ENCODE data around the gene PYY. TPM values are rescaled to one million over a fixed set of nuclear protein-coding genes. Genes with fewer than 3 reads are reported as not detected.

The PYY gene
- total RNA-seq, 1 donor from 2014 or later, result not detected

GRCh38 chr17:43905985-43906852 is 47.5 kb downstream of the PYY start:
- no peaks in the 10 kb centered on the region for H3K9me3 Mint-ChIP-seq
- DNase-seq (ENCODE audit: low read depth, low spot score), result peak; percentile 61
- H3K4me1 Mint-ChIP-seq, result peaks cover 34% of the 10 kb centered on the region
- H3K4me3 Mint-ChIP-seq, result peak overlapping the region; percentile 86
- no peak for TF ChIP-seq CTCF (conservative IDR thresholded peaks at IDR 0.05)
- H3K27me3 Mint-ChIP-seq (ENCODE audit: low read depth), result peaks cover 19% of the 10 kb centered on the region
- H3K36me3 Mint-ChIP-seq (ENCODE audit: low read depth), result no peaks in the 10 kb centered on the region
- H3K27ac Mint-ChIP-seq (ENCODE audit: unreplicated experiment), result peak overlapping the region; percentile 79

- H3K9me3 Mint-ChIP-seq, result no peaks in the 10 kb centered on the region
- TF ChIP-seq CTCF (conservative IDR thresholded peaks at IDR 0.05), result no peak
- no peak overlapping the region for H3K27ac Mint-ChIP-seq (ENCODE audit: unreplicated experiment)
- H3K36me3 Mint-ChIP-seq (ENCODE audit: low read depth), result no peaks in the 10 kb centered on the region
- no peak for DNase-seq (ENCODE audit: low read depth, low spot score)
- peaks cover 19% of the 10 kb centered on the region for H3K27me3 Mint-ChIP-seq (ENCODE audit: low read depth)
- H3K4me1 Mint-ChIP-seq, result peaks cover 41% of the 10 kb centered on the region
- peak overlapping the region; percentile 86 for H3K4me3 Mint-ChIP-seq
Observed at GRCh38 chr17:43905400-43905984, 48.2 kb downstream of the PYY start.

Other genes starting within 250 kb of the PYY start
- not detected in 2 replicates for gene SOST, start 195.1 kb downstream of the PYY start, total RNA-seq
- gene DUSP3, start 175.0 kb downstream of the PYY start, total RNA-seq, result 33.3 and 33.8 TPM in 2 replicates
- gene CFAP97D1, start 173.5 kb downstream of the PYY start, total RNA-seq, result not detected in 2 replicates
- 13.8 and 14.4 TPM in 2 replicates for gene MPP3, start 120.8 kb downstream of the PYY start, total RNA-seq
- not detected in 2 replicates for gene CD300LG, start 106.8 kb downstream of the PYY start, total RNA-seq
- gene MPP2, start 46.4 kb downstream of the PYY start, total RNA-seq, result 26.8 and 29.8 TPM in 2 replicates
- gene PPY, start 11.5 kb downstream of the PYY start, total RNA-seq, result not detected in 2 replicates
- 0.93 and 1.1 TPM in 2 replicates for gene NAGS, start 50.7 kb upstream of the PYY start, total RNA-seq
- 24.0 and 26.9 TPM in 2 replicates for gene TMEM101, start 61.0 kb upstream of the PYY start, total RNA-seq
- gene LSM12, start 112.7 kb upstream of the PYY start, total RNA-seq, result 59.7 and 60.9 TPM in 2 replicates
- gene G6PC3, start 116.8 kb upstream of the PYY start, total RNA-seq, result 81.1 and 88.6 TPM in 2 replicates
- gene HDAC5, start 169.7 kb upstream of the PYY start, total RNA-seq, result 27.1 and 27.2 TPM in 2 replicates
- 22.1 and 23.3 TPM in 2 replicates for gene HROB, start 188.0 kb upstream of the PYY start, total RNA-seq
- 0.25 and 0.26 TPM in 2 replicates for gene ASB16, start 216.8 kb upstream of the PYY start, total RNA-seq
- gene TMUB2, start 233.0 kb upstream of the PYY start, total RNA-seq, result 33.5 and 33.7 TPM in 2 replicates
- 115 and 119 TPM in 2 replicates for gene ATXN7L3, start 245.9 kb upstream of the PYY start, total RNA-seq

All from neural crest cell (in vitro differentiated cells).